WTC11 (cell line): ENCODE measurements around the gene TFAP2D.

Source experiments
- ETV6 ChIP-seq: sonication (generic); formaldehyde crosslinking; IDR thresholded peaks from 2 replicates; pipeline ENCODE4 v1.8.1; 2022; ENCODE audit warnings: mild to moderate bottlenecking, missing genetic modification reagents
- TF ChIP-seq, protein P1 (sequence below): fragments of 200-600 bp; IDR thresholded peaks from 2 replicates; pipeline ENCODE4 v1.8.0; 2022; ENCODE audit warnings: antibody characterized with exemption
- TF ChIP-seq, protein P2 (sequence below): sonication (generic); formaldehyde crosslinking; IDR thresholded peaks from 2 replicates; pipeline ENCODE4 v1.8.0; 2023; ENCODE audit warnings: mild to moderate bottlenecking, missing genetic modification reagents
- TF ChIP-seq, protein P3 (sequence below): sonication (generic); formaldehyde crosslinking; IDR thresholded peaks from 2 replicates; pipeline ENCODE4 v1.8.1; 2023; ENCODE audit warnings: mild to moderate bottlenecking, missing genetic modification reagents

DNA sequence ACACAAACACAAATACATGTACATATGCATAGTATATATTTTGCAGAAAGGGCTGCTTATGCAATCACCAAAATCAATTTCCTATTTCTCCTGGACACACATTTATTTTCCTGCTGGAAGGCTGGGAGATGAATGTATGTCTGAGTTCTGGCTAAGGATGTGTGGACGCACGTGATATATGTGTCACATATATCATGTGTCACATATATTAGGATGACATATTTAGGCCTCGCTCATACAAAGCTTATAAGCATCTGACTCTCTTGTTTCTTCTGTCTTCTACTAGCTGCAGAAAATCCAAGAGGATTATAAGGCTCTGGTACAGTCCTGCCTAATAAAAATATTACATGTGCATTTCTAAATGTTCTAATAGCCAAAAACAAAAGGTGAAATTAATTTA is 47.2 kb upstream of the TFAP2D start:
- TF ChIP-seq, protein P1, sequence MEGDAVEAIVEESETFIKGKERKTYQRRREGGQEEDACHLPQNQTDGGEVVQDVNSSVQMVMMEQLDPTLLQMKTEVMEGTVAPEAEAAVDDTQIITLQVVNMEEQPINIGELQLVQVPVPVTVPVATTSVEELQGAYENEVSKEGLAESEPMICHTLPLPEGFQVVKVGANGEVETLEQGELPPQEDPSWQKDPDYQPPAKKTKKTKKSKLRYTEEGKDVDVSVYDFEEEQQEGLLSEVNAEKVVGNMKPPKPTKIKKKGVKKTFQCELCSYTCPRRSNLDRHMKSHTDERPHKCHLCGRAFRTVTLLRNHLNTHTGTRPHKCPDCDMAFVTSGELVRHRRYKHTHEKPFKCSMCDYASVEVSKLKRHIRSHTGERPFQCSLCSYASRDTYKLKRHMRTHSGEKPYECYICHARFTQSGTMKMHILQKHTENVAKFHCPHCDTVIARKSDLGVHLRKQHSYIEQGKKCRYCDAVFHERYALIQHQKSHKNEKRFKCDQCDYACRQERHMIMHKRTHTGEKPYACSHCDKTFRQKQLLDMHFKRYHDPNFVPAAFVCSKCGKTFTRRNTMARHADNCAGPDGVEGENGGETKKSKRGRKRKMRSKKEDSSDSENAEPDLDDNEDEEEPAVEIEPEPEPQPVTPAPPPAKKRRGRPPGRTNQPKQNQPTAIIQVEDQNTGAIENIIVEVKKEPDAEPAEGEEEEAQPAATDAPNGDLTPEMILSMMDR = no peak
- TF ChIP-seq, protein P2, sequence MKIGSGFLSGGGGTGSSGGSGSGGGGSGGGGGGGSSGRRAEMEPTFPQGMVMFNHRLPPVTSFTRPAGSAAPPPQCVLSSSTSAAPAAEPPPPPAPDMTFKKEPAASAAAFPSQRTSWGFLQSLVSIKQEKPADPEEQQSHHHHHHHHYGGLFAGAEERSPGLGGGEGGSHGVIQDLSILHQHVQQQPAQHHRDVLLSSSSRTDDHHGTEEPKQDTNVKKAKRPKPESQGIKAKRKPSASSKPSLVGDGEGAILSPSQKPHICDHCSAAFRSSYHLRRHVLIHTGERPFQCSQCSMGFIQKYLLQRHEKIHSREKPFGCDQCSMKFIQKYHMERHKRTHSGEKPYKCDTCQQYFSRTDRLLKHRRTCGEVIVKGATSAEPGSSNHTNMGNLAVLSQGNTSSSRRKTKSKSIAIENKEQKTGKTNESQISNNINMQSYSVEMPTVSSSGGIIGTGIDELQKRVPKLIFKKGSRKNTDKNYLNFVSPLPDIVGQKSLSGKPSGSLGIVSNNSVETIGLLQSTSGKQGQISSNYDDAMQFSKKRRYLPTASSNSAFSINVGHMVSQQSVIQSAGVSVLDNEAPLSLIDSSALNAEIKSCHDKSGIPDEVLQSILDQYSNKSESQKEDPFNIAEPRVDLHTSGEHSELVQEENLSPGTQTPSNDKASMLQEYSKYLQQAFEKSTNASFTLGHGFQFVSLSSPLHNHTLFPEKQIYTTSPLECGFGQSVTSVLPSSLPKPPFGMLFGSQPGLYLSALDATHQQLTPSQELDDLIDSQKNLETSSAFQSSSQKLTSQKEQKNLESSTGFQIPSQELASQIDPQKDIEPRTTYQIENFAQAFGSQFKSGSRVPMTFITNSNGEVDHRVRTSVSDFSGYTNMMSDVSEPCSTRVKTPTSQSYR = no peak
- TF ChIP-seq, protein P3, sequence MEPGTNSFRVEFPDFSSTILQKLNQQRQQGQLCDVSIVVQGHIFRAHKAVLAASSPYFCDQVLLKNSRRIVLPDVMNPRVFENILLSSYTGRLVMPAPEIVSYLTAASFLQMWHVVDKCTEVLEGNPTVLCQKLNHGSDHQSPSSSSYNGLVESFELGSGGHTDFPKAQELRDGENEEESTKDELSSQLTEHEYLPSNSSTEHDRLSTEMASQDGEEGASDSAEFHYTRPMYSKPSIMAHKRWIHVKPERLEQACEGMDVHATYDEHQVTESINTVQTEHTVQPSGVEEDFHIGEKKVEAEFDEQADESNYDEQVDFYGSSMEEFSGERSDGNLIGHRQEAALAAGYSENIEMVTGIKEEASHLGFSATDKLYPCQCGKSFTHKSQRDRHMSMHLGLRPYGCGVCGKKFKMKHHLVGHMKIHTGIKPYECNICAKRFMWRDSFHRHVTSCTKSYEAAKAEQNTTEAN (CRISPR knock-in tag) = no peak
- TF ChIP-seq ETV6 (CRISPR knock-in tag) = no peak
